H1 (cell line): ENCODE results near the gene FRMPD1. TPM values are rescaled to one million over a fixed set of nuclear protein-coding genes. Genes with fewer than 3 reads are reported as not detected.

Source experiments
- KDM5A ChIP-seq: fragments of 200-600 bp; IDR thresholded peaks from 2 replicates; pipeline ENCODE4 v1.7.1; 2012; ENCODE audit warnings: mild to moderate bottlenecking, low read length, inconsistent platforms, mixed read lengths
- polyA plus RNA-seq, 7 experiments: library from polyadenylated mRNA; depleted of rRNA in 3 of 7; stranded (reverse) in 5 of 7; unstranded in 2 of 7; fragments of >200 nt in 5 of 7; fragments of 200-250 nt in 2 of 7; gene quantifications; 1 replicate in 5 of 7; 2 replicates in 1 of 7; 4 replicates in 1 of 7; pipeline versions ENCODE4 v1.2.1 to v1.2.3, GENCODE V29; 2011 to 2013; ENCODE audit warnings: missing spikeins in 2 of 7, mixed read lengths in 2 of 7
- total RNA-seq: library from RNA; stranded (reverse); fragmentation: NEBNext Ultra II Directional; extraction: Animal tissue kit (Norgen Biotek cat#: 25700); gene quantifications from 2 replicates; pipeline ENCODE4 v1.2.1, GENCODE V29; 2021

The FRMPD1 gene
- total and polyA plus RNA-seq, 2 of the 8 experiments (the other 6 are each of a cell fraction or from before 2014, with no cell fraction given), result 0.27 to 0.32 TPM

GRCh38 chr9:37732086-37732741 lies 81.5 kb downstream of the FRMPD1 start (continued):
- no peak for TF ChIP-seq KDM5A
- TF ChIP-seq, all 59 proteins: peak for 0
